Activated T-cell treated with anti-CD3 and anti-CD28 coated beads for 48 hours (primary cell): Measurements from ENCODE around the gene HIBADH.
"Not testable (repeated sequence)": the region's sequence is repeated elsewhere in the genome, so short reads cannot be mapped to it uniquely, and the experiment has no call there.

Source experiments
- DNase-seq: peaks from one replicate; pipeline ENCODE4 v3.0.0-alpha.2; 2020; ENCODE audit warnings: low read depth

Gene HIBADH

GRCh38 chr7:27546610-27547009 is 116.1 kb downstream of the HIBADH start:
- DNase-seq: no peak

DNA sequence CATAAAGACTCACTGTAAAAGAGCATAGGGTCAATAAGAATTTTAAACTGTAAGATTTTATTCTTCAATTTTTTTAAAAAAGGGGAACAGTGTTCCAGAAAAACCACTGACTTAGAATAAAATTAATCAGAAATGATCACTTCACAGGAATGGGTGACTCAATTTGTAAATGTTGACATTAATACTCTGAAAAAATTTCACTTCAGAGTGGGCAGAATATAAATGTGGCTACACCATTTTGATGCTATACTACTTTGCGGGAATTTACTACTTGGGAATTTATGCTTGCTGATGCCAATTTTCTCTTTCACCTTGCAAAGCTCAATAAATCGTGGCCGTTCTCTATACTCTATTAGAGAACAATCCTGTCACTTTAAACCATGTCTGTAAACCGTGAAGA is 126.9 kb downstream of the HIBADH start:
- no peak for DNase-seq

DNA sequence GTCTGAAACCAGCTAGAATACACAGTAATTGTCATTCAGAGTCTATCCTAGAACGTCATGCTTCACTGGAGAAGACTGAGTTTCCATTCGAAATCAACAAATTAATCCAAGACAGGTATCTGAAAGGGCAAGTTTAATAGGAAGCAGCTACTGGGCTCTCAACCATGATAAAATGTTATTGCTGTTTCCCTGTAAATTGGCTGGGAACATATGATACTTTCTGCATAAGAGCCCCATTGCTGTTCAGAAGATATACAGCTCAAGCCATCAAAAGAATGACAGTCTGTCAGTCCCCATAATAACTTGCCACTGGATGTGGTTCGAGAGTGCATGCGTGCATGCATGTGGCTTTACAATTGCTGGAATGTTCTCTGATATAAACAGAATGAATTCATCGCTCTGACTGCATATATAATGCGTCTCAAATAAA is 129.0 kb downstream of the HIBADH start:
- no peak for DNase-seq

DNA sequence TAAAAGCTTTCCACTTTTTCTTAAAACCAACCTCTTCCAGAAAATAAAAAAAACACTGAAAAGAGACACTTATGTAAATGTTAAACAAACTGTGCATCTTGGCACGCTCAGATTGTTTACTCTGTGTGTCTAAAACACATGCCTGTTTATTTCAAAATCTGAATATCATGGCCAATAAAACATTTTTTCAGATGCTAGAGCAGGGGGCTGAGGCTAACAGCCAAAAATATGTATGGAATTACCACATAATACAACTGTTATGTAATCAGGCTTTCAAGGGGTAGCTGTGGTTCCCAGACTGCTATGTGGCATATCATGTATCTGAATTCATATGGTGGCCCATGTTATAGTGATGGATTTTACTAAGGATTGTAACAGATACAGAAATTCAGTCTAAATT is 130.4 kb downstream of the HIBADH start:
- no peak for DNase-seq

DNA sequence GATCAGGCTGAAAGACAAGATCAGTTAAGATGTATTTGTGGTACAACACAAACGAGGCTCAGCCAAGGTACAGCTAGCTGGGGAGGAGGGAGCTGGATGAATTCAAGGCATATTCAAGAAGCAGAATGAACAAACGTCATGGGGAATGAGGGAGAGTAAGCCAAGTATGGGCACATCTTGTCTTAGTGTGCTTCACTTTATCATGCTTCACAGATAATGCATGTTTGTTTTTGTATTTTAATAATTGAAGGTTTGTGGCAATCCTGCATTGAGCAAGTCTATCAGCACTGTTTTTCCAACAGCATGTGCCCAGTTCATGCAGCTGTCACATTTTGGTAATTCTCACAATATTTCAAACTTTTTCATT is 135.4 kb downstream of the HIBADH start:
- DNase-seq: no peak

DNA sequence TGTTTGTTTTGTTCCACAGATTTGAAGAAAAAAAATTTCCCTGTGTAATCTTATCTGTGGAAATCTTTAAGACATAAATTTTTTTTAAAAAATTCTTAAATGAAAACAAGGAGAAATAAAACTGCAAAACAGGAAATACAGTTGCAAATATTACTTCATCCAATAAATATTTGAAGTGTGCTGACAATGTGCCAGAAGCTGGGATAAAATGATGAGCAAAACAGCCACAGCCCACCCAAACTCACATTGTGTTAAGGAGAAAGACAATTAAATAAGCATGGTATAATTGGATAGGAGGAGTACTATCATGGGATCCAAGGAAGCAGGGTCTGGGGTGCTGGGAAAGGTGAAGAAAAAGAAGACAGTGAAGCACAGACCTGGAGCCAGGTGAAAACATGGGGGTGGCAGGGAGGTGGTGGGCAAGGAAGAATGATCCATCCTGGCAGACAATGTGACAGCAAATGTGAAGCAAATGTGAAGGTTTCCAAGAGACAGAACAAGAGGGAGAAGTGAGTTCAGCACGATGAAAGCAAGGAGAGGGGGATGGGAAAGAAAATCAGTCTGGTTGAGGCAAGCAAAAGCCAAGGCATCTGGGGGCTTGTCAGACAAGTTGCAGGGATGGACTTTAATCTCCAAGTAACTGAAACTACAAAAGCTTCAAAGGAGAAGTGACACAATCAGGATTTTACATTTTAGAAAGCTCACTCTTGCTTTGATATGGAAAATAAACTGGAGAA is 135.9 kb downstream of the HIBADH start:
- DNase-seq: no peak

DNA sequence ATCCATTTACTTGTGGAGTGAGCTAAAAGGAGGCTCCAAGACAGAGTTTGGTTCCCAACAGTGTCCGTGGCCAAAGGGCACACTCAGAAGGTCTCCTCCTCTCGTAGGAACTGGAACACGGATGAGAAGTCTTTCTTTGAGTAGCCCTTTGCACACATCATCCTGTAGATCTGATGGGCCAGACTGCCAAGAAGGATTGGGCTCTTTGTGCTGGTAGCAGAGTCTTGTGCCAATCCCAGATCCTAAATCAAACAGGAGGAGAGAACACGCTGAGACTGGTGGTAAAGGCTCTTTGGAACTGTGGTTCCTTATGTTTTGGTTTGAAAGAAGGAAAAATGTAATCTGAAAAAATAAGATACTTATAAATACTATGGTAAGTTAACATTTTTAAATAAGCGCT is 136.6 kb downstream of the HIBADH start:
- no peak for DNase-seq

DNA sequence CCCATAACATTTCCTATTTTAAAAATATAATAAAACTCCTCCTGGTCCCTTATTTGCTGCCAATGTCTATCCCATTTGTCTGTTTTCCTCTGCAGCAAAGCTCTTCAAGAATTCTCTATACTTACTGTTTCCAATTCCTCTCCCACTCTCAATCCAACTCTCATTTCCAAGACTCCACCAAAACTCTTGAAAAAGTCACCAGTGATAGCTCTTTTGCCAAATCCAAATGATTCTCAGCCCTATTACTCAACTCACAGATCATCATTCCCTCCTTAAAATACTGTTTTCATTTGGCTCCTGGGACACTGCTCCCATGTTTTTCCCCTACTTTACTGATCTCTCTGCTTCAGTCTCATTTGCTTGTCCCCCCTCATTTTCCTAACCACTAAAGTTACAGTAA is 139.4 kb downstream of the HIBADH start:
- no peak for DNase-seq

DNA sequence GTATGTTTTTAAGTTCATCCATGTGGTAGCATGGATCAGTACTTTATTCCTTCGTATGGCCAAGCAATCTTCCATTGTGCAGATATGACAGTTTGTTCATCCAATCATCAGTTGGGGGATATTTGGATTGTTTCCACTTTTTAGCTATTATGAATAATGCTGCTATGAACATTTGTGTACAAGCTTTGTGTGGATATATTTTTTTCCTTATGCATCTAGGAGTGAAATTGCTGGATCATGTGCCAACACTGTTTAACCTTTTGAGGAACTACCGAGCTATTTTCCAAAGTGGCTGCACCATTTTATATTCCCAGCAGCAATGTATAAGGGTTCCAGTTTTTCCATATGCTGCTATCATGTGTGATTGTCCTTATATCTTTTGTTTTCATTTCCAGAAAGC is 140.1 kb downstream of the HIBADH start:
- DNase-seq: no peak

GRCh38 chr7:27520815-27521790 is 141.6 kb downstream of the HIBADH start:
- no peak for DNase-seq

DNA sequence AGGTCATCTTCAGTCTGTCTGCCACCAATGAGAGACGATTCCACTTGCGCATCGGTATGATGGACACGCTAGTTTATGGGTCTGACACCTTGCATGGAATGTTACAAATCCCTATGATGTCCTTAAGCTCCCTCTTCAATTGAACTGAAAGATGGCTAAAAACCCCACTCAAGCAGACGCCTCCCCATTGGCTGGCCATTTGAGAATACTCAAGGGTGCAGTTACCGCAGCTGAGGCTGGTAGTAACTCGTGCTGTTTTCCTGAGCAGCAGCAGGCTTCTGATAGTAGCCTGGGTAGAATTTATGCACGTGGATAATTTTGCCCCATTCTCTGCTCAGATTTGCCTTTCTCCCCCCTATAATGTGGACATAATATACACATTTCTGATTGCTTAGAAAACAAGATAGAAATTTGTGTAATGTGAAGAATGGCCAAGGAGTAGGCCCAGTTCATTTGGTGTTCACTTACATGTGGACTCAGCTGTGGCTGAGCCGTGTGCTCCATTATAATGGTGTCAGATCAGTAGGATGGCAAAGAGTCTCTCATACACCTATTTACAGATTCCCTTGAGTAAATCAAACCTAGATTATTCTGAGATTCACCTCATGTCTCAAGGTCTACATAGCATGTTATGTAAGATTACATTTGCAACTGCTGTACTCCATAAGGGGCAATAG is 142.8 kb downstream of the HIBADH start:
- DNase-seq: no peak

DNA sequence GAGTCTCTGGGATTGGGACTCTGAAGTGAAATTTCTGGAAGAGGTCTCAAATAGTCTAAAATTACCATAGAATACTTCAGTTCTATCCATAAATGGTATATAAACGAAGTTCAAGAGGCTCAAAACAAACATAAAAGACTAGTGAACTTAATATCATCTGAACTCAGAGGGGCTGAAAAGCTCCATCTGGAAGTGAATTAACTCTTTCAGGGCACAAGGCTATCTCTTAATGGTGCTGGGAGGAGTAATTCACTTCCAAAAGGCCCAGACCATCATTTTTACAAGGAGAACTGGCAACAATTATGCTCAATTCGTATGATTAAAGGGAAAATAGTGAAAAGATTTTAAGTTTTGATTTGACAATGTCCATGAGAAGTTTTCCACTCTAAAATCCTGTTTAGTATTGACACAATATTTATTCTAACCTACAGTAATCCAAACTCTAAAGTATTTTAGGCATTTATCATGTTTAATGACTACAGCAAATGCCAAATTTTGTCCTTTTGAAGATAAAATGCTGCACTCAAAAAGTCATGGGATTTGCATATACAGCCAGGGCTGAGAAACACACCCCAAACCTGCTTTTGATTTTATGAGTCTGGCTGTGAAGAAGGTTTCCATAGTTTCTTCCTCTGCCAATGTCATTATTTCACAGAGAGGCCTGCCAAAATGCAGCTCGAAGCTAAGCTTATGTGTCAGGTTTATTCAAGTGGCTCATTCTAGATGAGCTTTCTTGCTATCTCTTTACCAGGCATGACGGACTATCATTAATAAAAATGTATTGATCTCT is 143.9 kb downstream of the HIBADH start:
- no peak for DNase-seq

DNA sequence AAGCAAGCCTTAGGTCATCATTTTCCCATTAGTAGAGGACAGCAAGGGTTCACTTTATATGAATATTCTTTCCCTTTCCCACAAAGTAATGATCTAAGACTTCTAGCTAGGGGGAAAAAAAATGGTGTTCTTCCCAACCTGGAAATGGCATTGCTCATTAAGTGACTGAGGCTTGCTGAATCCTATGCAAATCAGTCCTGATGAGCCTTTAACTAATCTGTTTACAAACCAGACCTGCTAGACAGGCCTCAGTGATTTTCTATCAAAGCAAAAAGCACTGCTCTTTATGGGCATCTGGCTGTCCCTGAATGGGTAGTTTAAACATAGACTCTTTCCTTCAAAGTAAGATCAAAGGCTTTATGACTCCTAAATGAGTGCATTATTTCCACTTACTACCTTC is 146.3 kb downstream of the HIBADH start:
- no peak for DNase-seq

DNA sequence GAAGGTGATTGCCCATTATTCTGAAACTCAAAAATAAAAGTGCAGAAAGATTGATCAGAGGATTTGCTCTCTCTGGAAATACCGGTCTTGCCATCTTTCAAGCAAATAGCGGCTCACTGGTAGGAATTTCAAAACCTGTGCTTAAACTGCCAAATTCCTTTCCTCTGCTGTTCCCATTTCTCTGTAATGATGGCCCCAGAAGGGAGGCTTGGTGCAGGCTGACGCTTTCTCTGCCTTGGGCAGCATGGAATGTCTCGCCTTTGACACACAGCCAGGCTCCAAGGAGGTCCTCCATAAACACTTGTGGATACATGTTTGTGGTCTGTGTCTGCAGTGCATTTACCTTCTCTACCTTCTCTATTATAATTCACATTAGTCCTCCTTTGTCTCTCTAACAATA is 146.8 kb downstream of the HIBADH start:
- DNase-seq: no peak

- no peak for DNase-seq
Observed at GRCh38 chr7:27514861-27515260, 147.8 kb downstream of the HIBADH start.

DNA sequence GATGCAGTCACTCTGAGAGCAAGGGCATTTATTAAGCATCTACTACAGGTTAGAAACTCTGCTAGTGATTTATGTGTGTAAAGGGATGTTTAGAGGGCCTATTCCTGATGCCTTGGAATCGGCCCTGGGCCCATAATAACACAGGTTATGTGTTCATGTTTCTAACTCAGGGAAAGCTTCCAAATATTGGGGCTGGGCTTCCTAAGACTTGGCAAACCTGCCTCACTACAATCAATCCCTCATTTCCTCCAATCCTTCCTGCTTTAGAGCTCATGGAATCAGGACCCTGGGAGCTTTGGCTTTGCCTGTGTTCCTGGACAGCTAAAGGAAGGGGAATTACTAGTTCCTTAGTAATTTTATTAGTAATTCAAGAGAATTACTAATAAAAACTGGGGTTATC is 148.8 kb downstream of the HIBADH start:
- DNase-seq: no peak

GRCh38 chr7:27511370-27511769 is 151.3 kb downstream of the HIBADH start:
- DNase-seq: not testable (repeated sequence)

GRCh38 chr7:27510541-27510940 is 152.1 kb downstream of the HIBADH start:
- DNase-seq: no peak

DNA sequence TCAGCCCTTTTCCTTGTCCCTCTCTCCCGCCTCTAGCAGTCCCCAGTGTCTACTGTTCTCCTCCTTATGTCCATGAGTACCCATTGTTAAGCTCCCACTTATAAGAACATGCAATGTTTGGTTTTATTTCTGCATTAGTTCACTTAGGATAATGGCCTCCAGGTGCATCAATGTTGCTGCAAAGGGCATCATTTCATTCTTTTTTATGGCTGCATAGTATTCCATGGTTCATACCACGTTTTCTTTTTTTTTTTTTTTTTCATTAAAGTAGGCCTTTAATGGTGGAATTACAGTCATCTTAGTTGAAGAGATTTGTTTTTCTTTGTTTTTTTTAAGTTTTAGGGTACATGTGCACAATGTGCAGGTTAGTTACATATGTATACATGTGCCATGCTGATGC is 160.8 kb downstream of the HIBADH start:
- not testable (repeated sequence) for DNase-seq

DNA sequence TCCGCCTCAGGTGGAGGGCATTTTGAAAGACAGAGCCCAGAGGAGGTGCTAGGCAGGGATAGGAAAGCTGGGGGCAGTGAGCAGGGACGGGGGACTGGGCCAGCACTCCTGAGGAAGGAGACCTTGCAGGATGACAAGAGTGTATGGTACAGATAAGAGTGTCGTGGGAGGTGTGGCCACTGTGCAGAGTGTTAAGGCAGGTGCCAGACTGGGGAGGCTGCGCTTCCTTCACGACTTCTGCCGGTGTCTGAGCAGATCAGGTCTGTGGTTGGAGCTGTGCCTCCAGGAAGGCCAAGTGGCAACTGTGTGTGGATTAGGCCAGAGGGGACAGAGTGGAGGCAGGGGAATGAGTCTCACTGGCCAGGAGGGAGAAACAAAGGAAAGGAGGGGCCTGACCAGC is 161.7 kb downstream of the HIBADH start:
- DNase-seq: no peak

GRCh38 chr7:27492224-27492623 is 170.5 kb downstream of the HIBADH start:
- no peak for DNase-seq

DNA sequence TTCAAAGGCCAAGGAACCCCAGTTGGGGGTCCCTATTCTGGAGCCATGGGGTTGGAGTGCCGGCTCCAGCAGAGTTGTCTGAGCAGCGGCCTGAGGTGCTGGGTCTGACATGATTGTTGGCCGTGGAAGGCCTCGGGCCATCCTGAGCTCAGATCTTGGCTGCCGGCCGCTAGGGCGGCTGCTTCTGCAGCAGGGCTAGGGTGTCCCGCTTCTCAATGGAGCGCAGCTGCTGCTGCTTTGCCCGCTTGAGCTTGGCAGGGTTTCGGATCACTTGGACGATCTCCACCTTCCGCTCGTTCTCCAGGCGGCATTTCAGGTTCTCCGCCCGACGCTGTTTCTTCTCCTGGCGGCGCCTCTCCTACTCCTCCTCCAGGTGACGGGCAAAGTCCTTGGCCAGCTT is 171.1 kb downstream of the HIBADH start:
- no peak for DNase-seq
